Mucosa of gallbladder (tissue), 1 donor: ENCODE measurements around the gene FAM81B. TPM values are rescaled to one million over a fixed set of nuclear protein-coding genes. Genes with fewer than 3 reads are reported as not detected.

ENCODE experiments used
- DNase-seq: peaks from one replicate; pipeline ENCODE4 v3.0.0-alpha.2; 2020; ENCODE audit warnings: low spot score
- total RNA-seq: library from RNA; stranded (reverse); gene quantifications from one replicate; pipeline ENCODE4 v1.2.1, GENCODE V29; 2021
- donor health status: DM: no; HTN: no; CAD: no.

The FAM81B gene
- total RNA-seq, 1 donor from 2014 or later, result not detected

DNA sequence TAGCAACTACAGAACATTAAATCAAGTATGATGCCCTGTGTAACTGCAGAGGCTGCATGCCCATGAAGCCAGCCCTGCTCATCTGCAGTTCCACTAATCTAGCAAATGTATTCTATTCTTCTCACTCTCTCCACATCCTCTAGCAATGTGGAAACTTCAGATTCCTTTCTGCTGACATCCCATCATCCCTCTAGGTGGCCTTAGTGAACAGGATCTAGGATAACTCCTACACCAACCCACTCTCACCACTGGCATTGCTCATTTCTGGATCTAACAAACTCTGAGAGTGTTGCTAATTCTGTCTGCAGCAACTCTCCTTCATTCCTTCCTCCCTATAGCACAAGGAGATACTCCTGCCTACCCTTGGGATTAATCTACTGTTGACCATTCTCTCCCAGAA, 80.8 kb downstream of the FAM81B start:
- no peak for DNase-seq

DNA sequence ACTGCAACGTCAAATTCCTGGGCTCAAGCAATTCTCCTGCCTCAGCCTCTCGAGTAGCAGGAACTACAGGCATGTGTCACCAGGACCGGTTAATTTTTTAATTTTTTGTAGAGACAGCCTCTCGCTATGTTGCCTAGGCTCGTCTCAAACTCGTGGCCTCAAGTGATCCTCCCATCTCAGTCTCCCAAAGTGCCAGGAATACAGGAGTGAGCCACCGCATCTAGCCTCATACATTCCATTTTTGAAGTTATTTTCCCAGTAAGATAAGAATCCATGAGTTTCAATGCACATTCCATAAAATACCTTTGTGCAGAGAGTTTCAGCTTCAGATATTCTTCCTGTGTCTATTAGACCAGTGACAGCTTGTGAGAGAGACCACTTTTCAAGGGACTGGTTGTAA, 93.3 kb downstream of the FAM81B start:
- DNase-seq, result no peak

DNA sequence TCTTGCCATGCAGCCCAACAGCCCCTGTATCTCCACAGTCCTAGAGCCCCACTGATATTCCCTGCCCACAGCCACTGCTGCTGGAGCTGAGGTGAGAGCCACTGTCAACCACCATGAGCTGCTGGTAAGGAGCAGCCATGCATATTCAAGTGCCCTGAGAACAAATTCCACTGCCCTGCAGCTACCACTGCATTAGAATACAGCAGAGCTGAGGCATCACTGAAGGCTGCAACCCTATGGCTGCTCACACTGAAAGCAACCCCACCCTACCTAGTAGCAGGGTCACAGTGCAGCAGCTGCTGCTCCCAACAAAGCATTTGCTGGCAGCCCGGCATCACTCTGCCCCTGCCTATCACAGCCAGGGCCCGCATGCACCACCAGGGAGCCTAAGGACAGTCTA, 95.0 kb downstream of the FAM81B start:
- no peak for DNase-seq

DNA sequence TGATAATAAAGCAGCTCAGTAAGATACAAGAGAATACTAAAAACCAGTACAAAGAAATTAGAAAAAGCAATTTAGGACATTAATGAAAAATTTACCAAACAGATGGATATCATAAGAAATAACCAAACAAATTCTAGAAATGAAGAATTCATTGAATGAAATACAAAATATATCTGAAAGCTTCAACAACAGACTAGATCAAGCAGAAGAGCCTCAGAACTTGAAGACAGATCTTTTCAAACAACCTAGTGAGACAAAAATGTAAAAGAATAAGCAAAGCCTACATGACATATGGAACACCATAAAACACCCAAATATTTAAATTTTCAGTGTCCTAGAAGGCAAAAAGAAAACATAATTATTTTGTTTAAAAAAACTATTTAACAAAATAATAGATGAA, 96.7 kb downstream of the FAM81B start:
- no peak for DNase-seq

Other genes starting within 250 kb of the FAM81B start
- 9.9 TPM for gene MCTP1, start 106.3 kb upstream of the FAM81B start, total RNA-seq
- 57.4 TPM for gene SKIC3, start 163.6 kb downstream of the FAM81B start, total RNA-seq
- gene ARSK, start 163.7 kb downstream of the FAM81B start, total RNA-seq, result 5.9 TPM
- gene GPR150, start 228.7 kb downstream of the FAM81B start, total RNA-seq, result not detected